ENCODE results near the gene B3GALNT2.

The B3GALNT2 gene

GRCh38 chr1:235427447-235427846 is 76.8 kb downstream of the B3GALNT2 start:
- TF ChIP-seq EZH2phosphoT487 (conservative IDR thresholded peaks at IDR 0.05; ENCODE audit: low read length): no peak
- TF ChIP-seq, protein P1, sequence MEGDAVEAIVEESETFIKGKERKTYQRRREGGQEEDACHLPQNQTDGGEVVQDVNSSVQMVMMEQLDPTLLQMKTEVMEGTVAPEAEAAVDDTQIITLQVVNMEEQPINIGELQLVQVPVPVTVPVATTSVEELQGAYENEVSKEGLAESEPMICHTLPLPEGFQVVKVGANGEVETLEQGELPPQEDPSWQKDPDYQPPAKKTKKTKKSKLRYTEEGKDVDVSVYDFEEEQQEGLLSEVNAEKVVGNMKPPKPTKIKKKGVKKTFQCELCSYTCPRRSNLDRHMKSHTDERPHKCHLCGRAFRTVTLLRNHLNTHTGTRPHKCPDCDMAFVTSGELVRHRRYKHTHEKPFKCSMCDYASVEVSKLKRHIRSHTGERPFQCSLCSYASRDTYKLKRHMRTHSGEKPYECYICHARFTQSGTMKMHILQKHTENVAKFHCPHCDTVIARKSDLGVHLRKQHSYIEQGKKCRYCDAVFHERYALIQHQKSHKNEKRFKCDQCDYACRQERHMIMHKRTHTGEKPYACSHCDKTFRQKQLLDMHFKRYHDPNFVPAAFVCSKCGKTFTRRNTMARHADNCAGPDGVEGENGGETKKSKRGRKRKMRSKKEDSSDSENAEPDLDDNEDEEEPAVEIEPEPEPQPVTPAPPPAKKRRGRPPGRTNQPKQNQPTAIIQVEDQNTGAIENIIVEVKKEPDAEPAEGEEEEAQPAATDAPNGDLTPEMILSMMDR (IDR thresholded peaks at IDR 0.05; ENCODE audit: insufficient read depth, low read length, poor library complexity, severe bottlenecking): no peak
- H3K4me2 ChIP-seq (ENCODE audit: low read depth, low read length, poor library complexity, severe bottlenecking): no peak overlapping the region
- H4K20me1 ChIP-seq (ENCODE audit: low read depth, low read length): no peaks in the 10 kb centered on the region
- H3K36me3 ChIP-seq (ENCODE audit: low read length): no peaks in the 10 kb centered on the region
- H3K27me3 ChIP-seq (ENCODE audit: low read length): no peaks in the 10 kb centered on the region
- no peak overlapping the region for H3K27ac ChIP-seq (ENCODE audit: low read depth, low read length)
- H3K9ac ChIP-seq (ENCODE audit: low read length): no peak overlapping the region
- no peaks in the 10 kb centered on the region for H3K79me2 ChIP-seq (ENCODE audit: insufficient read depth, low read length)
- no peaks in the 10 kb centered on the region for H3F3A ChIP-seq (ENCODE audit: insufficient read depth)
- no peak overlapping the region for H2AFZ ChIP-seq (ENCODE audit: low read depth, low read length, severe bottlenecking)
- no peaks in the 10 kb centered on the region for H3K9me2 ChIP-seq (replicated peaks; ENCODE audit: insufficient read depth, low read length)
- no peaks in the 10 kb centered on the region for H3K9me3 ChIP-seq (ENCODE audit: insufficient read depth, low read length)
- no peak overlapping the region for H3K4me3 ChIP-seq (ENCODE audit: insufficient read depth, low read length, poor library complexity, severe bottlenecking)

- no peaks in the 10 kb centered on the region for H3K36me3 ChIP-seq (ENCODE audit: low read length)
- no peak overlapping the region for H3K4me2 ChIP-seq (ENCODE audit: low read depth, low read length, poor library complexity, severe bottlenecking)
- H3K27ac ChIP-seq (ENCODE audit: low read depth, low read length): no peak overlapping the region
- H3K79me2 ChIP-seq (ENCODE audit: insufficient read depth, low read length): no peaks in the 10 kb centered on the region
- no peak overlapping the region for H2AFZ ChIP-seq (ENCODE audit: low read depth, low read length, severe bottlenecking)
- H3K27me3 ChIP-seq (ENCODE audit: low read length): no peaks in the 10 kb centered on the region
- no peaks in the 10 kb centered on the region for H3K9me3 ChIP-seq (ENCODE audit: insufficient read depth, low read length)
- no peaks in the 10 kb centered on the region for H3K9me2 ChIP-seq (replicated peaks; ENCODE audit: insufficient read depth, low read length)
- H3K9ac ChIP-seq (ENCODE audit: low read length): no peak overlapping the region
- H3F3A ChIP-seq (ENCODE audit: insufficient read depth): no peaks in the 10 kb centered on the region
- no peak overlapping the region for H3K4me3 ChIP-seq (ENCODE audit: insufficient read depth, low read length, poor library complexity, severe bottlenecking)
- no peak for TF ChIP-seq EZH2phosphoT487 (conservative IDR thresholded peaks at IDR 0.05; ENCODE audit: low read length)
- TF ChIP-seq, protein P1 (IDR thresholded peaks at IDR 0.05; ENCODE audit: insufficient read depth, low read length, poor library complexity, severe bottlenecking): no peak
- H4K20me1 ChIP-seq (ENCODE audit: low read depth, low read length): no peaks in the 10 kb centered on the region
These were observed 77.6 kb downstream of the B3GALNT2 start for GRCh38 chr1:235426680-235427079.

GRCh38 chr1:235426143-235426542 is 78.1 kb downstream of the B3GALNT2 start:
- Histone ChIP-seq H3K79me2 (ENCODE audit: insufficient read depth, low read length) (no peaks in the 10 kb centered on the region), H3K4me3 (ENCODE audit: insufficient read depth, low read length, poor library complexity, severe bottlenecking) (no peak overlapping the region), H4K20me1 (ENCODE audit: low read depth, low read length) (no peaks in the 10 kb centered on the region), H3K27ac (ENCODE audit: low read depth, low read length) (no peak overlapping the region), H3K9me2 (replicated peaks; ENCODE audit: insufficient read depth, low read length) (no peaks in the 10 kb centered on the region), H2AFZ (ENCODE audit: low read depth, low read length, severe bottlenecking) (no peak overlapping the region), H3F3A (ENCODE audit: insufficient read depth) (no peaks in the 10 kb centered on the region), H3K4me2 (ENCODE audit: low read depth, low read length, poor library complexity, severe bottlenecking) (no peak overlapping the region), H3K27me3 (ENCODE audit: low read length) (no peaks in the 10 kb centered on the region), H3K36me3 (ENCODE audit: low read length) (no peaks in the 10 kb centered on the region), H3K9me3 (ENCODE audit: insufficient read depth, low read length) (no peaks in the 10 kb centered on the region), H3K9ac (ENCODE audit: low read length) (no peak overlapping the region)
- TF ChIP-seq, protein P1 (IDR thresholded peaks at IDR 0.05; ENCODE audit: insufficient read depth, low read length, poor library complexity, severe bottlenecking): no peak
- no peak for TF ChIP-seq EZH2phosphoT487 (conservative IDR thresholded peaks at IDR 0.05; ENCODE audit: low read length)
